Testis (tissue), 2 donors: Measurements from ENCODE around the gene LMO2.

Experiments
- POLR2A ChIP-seq: fragments of 450-650 bp; IDR thresholded peaks from one replicate; pipeline ENCODE4 v1.6.1; 2017; ENCODE audit warnings: antibody characterized with exemption, mild to moderate bottlenecking, moderate library complexity
- TF ChIP-seq, protein P1 (sequence below), 3 experiments: fragments of 450-650 bp in 2 of 3; fragments of 200-600 bp in 1 of 3; sonication (generic) in 1 of 3; IDR thresholded peaks; one replicate each; pipeline ENCODE4 v1.5.1; 2016 to 2019; ENCODE audit warnings: antibody characterized with exemption in 3 of 3, mild to moderate bottlenecking in 2 of 3, moderate library complexity in 1 of 3

DNA sequence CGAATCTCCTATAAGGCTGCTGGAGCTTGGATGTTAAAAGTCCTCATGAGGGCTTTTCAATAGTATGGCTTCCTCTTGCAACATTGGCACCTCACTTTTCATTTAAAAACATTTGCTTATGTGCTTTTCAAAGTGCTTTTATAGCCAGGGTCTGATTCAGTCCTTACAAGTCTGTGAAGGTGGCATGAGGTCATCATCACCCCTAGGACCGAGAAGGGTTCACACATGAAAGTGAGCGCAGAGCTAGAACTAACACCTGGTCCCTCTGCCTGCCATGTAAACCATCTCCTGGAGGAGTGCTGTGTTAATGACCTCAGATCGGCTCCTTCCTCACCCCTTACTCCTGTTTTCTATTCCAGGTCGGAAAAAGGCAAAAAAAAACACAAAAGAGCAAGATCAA lies 12.2 kb upstream of the LMO2 start:
- TF ChIP-seq, protein P1, sequence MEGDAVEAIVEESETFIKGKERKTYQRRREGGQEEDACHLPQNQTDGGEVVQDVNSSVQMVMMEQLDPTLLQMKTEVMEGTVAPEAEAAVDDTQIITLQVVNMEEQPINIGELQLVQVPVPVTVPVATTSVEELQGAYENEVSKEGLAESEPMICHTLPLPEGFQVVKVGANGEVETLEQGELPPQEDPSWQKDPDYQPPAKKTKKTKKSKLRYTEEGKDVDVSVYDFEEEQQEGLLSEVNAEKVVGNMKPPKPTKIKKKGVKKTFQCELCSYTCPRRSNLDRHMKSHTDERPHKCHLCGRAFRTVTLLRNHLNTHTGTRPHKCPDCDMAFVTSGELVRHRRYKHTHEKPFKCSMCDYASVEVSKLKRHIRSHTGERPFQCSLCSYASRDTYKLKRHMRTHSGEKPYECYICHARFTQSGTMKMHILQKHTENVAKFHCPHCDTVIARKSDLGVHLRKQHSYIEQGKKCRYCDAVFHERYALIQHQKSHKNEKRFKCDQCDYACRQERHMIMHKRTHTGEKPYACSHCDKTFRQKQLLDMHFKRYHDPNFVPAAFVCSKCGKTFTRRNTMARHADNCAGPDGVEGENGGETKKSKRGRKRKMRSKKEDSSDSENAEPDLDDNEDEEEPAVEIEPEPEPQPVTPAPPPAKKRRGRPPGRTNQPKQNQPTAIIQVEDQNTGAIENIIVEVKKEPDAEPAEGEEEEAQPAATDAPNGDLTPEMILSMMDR (IDR thresholded peaks at IDR 0.05) = no peak
- no peak for TF ChIP-seq POLR2A
